Stomach (tissue), 9 donors: ENCODE results near the gene HDAC9. TPM values are rescaled to one million over a fixed set of nuclear protein-coding genes. Genes with fewer than 3 reads are reported as not detected.

Experiments used
- DNase-seq, 2 donors: peaks; one replicate each; pipeline versions ENCODE4 v3.0.0 to v3.0.0-alpha.2; 2013 to 2019
- H3K27ac ChIP-seq, 5 donors: fragments of 200-600 bp in 4 of 5; sonication (generic) in 4 of 5; one replicate each; pipeline ENCODE4 v1.5.1; 2013 to 2019; ENCODE audit warnings: mild to moderate bottlenecking in 1 of 5, moderate library complexity in 1 of 5
- H3K27me3 ChIP-seq, 3 donors: fragments of 200-600 bp; sonication (generic); one replicate each; pipeline ENCODE4 v1.5.1; 2017 to 2019; ENCODE audit warnings: mixed run types in 1 of 3
- H3K36me3 ChIP-seq, 4 donors: fragments of 200-600 bp; sonication (generic); 1 replicate in 3 of 4; 2 replicates in 1 of 4; pipeline ENCODE4 v1.5.1; 2016 to 2019
- H3K4me1 ChIP-seq, 4 donors: fragments of 200-600 bp; sonication (generic); one replicate each; pipeline ENCODE4 v1.5.1; 2016 to 2019
- H3K4me3 ChIP-seq, 4 donors: fragments of 200-600 bp; sonication (generic) in 3 of 4; one replicate each; pipeline ENCODE4 v1.5.1; 2016 to 2019; ENCODE audit warnings: mild to moderate bottlenecking in 1 of 4
- H3K9me3 ChIP-seq, 4 donors: fragments of 200-600 bp; sonication (generic); one replicate each; pipeline ENCODE4 v1.5.1; 2016 to 2019
- EP300 ChIP-seq: sonication (generic); formaldehyde crosslinking; IDR thresholded peaks from one replicate; pipeline ENCODE4 v1.6.1; 2017; ENCODE audit warnings: antibody characterized with exemption
- POLR2A ChIP-seq, 4 donors: fragments of 450-650 bp; IDR thresholded peaks; one replicate each; pipeline ENCODE4 v1.6.1; 2016; ENCODE audit warnings: antibody characterized with exemption in 4 of 4, control low read depth in 2 of 4, mild to moderate bottlenecking in 1 of 4, moderate library complexity in 1 of 4
- POLR2AphosphoS5 ChIP-seq, 3 donors: sonication (generic); formaldehyde crosslinking; IDR thresholded peaks; one replicate each; pipeline ENCODE4 v1.6.1; 2016; ENCODE audit warnings: antibody characterized with exemption in 3 of 3
- WGBS, 5 donors: extraction: QIAGEN DNeasy Blood & Tissue Kit in 3 of 5; methylation state at CpG; one replicate each; pipeline versions ENCODE4 v1.1.5 to v1.1.7; 2013 to 2018; 5-methylcytosine and 5-hydroxymethylcytosine counted together
- intact Hi-C: fragments of 100-400 bp; cut with DNase I; formaldehyde crosslinking; loops from one replicate; pipeline ENCODE4 v1.15.1; 2023; ENCODE audit warnings: low total_unique reads
- polyA plus RNA-seq, 3 donors: library from polyadenylated mRNA; stranded (reverse); fragments of 200-250 nt; gene quantifications; one replicate each; pipeline ENCODE4 v1.2.3, GENCODE V29; 2013
- total RNA-seq, 5 donors: library from RNA; depleted of rRNA; stranded (reverse); fragments of >200 nt; gene quantifications; one replicate each; pipeline versions ENCODE4 v1.1.0 to v1.2.3, GENCODE V29; 2014 to 2016
- TF ChIP-seq, protein P1 (sequence below), 7 experiments: fragments of 450-650 bp in 4 of 7; fragments of 200-600 bp in 3 of 7; sonication (generic) in 3 of 7; IDR thresholded peaks; one replicate each; pipeline ENCODE4 v1.5.1; 2016 to 2019; ENCODE audit warnings: antibody characterized with exemption in 7 of 7, control low read depth in 2 of 7, mild to moderate bottlenecking in 1 of 7
- donor health status: healthy with polysubstance abuse.
- donor health status: Bipolar disorder and iron deficiency.
- donor health status: healthy.

HDAC9 gene
- total and polyA plus RNA-seq, 8 donors: 1.4 to 60.0 (median 9.8) TPM

DNA sequence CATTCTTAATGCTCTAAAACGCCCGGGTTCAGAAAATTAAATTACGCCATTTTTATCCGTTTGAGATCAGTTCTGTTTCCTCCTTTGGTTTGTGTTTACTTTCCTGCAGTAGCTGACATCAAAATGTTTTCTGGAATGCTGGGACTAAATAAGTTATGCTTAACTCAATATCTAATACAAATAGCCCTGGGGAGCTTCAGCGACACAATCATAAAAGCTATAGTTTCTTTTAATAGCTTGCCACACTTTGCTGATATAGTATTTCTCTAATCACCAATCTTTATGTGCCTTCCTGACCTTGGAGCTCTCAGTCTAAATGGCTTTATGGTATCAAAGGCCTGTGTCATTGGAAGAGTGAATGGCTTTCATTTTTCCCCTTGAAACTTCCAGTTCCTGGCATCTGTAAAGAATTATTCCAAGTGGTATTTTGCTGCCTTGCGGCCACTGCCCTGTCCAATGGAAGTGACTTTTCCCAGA is 202.7 kb downstream of the HDAC9 start:
- H3K27ac ChIP-seq: no peak overlapping the region
- intact Hi-C loops: no loop called here
- TF ChIP-seq POLR2AphosphoS5 (IDR thresholded peaks at IDR 0.05): no peak
- no peak for TF ChIP-seq EP300
- TF ChIP-seq, protein P1, sequence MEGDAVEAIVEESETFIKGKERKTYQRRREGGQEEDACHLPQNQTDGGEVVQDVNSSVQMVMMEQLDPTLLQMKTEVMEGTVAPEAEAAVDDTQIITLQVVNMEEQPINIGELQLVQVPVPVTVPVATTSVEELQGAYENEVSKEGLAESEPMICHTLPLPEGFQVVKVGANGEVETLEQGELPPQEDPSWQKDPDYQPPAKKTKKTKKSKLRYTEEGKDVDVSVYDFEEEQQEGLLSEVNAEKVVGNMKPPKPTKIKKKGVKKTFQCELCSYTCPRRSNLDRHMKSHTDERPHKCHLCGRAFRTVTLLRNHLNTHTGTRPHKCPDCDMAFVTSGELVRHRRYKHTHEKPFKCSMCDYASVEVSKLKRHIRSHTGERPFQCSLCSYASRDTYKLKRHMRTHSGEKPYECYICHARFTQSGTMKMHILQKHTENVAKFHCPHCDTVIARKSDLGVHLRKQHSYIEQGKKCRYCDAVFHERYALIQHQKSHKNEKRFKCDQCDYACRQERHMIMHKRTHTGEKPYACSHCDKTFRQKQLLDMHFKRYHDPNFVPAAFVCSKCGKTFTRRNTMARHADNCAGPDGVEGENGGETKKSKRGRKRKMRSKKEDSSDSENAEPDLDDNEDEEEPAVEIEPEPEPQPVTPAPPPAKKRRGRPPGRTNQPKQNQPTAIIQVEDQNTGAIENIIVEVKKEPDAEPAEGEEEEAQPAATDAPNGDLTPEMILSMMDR (IDR thresholded peaks at IDR 0.05): no peak
- H3K36me3 ChIP-seq: no peaks in the 10 kb centered on the region
- no peaks in the 10 kb centered on the region for H3K9me3 ChIP-seq
- H3K4me3 ChIP-seq: no peak overlapping the region
- DNase-seq: no peak
- WGBS, 5 donors: 71 to 81% (median 78%) methylated on average over 6 of the region's 6 CpGs
- no peaks in the 10 kb centered on the region for H3K27me3 ChIP-seq
- peaks cover 0 to 2% (median 0%) of the 10 kb centered on the region in 4 donors for H3K4me1 ChIP-seq

DNA sequence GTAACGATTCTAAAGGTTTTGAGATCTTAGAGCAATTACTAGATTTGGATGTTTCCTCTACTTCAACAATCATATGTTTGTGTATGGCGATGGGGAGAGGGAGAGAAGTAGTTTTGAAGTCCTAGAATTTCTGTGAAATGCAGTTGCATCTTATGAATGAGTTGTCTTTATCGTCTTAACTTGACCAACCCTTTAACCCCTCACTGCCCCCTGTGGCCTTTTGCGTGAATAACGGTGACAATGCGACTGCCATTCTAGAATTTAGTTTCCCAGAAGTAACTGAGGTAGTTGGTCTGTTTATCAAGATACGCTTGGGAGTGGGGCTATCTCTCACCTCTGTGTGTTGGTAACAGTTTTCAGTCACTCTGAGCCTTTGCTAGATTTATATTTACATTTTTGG is 204.6 kb downstream of the HDAC9 start:
- no peak overlapping the region for H3K27ac ChIP-seq
- 77 to 84% (median 78%) methylated on average over 7 of the region's 7 CpGs for WGBS, 5 donors
- intact Hi-C loops: no loop called here
- no peaks in the 10 kb centered on the region for H3K36me3 ChIP-seq
- TF ChIP-seq POLR2AphosphoS5 (IDR thresholded peaks at IDR 0.05) (no peak), POLR2A (IDR thresholded peaks at IDR 0.05) (no peak), EP300 (no peak)
- TF ChIP-seq, protein P1 (IDR thresholded peaks at IDR 0.05): no peak
- H3K27me3 ChIP-seq: no peaks in the 10 kb centered on the region
- no peak overlapping the region for H3K4me3 ChIP-seq
- DNase-seq: no peak
- no peaks in the 10 kb centered on the region for H3K9me3 ChIP-seq
- no peaks in the 10 kb centered on the region for H3K4me1 ChIP-seq

DNA sequence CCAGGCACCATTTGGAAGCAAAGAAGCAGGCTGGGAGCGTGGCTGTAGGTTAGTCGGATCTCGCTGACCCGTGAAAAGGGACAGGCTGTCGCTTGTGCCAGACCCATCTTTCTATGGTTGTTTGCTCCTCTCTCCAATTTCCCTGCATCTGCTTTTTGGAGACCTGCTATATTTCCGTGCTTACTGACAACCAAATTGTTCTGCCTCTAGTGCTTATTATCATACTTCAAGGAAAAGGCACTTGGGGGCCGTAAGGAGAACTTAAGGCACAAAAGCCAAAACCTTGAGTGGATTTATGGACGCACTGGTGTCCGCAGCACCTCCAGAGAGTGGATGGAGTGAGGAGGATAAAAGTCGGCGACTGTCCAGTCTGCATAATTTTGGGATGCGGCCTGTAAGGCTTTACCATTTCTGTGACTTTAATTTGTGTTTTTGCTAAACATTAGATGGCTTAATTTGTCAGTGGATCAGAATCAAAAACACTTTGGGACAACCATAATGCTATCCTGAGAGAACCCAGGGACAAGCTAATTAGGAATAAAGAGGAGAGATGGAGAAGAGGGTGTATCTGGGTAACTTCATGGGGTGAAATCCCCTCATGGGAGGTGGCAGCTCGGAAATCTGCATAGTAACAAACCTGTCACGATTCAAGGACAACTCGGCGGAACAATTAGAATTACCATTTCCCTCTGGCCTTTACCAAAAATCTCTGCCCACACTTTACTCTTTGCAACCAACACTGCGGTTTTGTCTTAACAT is 206.7 kb downstream of the HDAC9 start:
- Histone ChIP-seq H3K4me1 (no peaks in the 10 kb centered on the region), H3K27me3 (no peaks in the 10 kb centered on the region), H3K27ac (no peak overlapping the region), H3K4me3 (no peak overlapping the region), H3K36me3 (no peaks in the 10 kb centered on the region), H3K9me3 (no peaks in the 10 kb centered on the region)
- intact Hi-C loops: no loop called here
- WGBS, 5 donors: 89 to 91% (median 90%) methylated on average over 17 of the region's 17 CpGs
- no peak for TF ChIP-seq POLR2AphosphoS5 (IDR thresholded peaks at IDR 0.05)
- TF ChIP-seq POLR2A (IDR thresholded peaks at IDR 0.05): no peak
- no peak for TF ChIP-seq EP300
- TF ChIP-seq, protein P1 (IDR thresholded peaks at IDR 0.05): no peak
- DNase-seq: no peak

DNA sequence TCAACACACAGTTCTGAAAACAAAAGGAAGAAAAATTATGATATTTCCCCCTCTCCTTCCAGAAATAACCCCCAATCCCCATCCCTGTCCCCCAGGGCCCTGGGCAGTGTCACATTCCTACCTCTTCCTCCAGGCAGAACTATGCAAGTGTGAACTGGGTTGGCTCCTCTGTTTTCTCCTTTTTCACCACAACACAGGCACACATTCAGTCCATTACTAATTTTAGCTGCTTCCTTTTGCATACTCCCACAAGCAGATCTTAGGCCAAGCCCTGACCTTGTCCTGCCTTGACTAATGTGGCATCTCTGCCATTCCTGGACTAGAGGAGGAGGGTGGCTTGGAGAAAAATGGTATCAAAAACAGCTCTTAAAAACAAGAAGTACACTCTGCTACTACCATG is 208.1 kb downstream of the HDAC9 start:
- intact Hi-C loops: no loop called here
- DNase-seq: no peak
- TF ChIP-seq, protein P1 (IDR thresholded peaks at IDR 0.05): no peak
- TF ChIP-seq EP300: no peak
- no peak for TF ChIP-seq POLR2AphosphoS5 (IDR thresholded peaks at IDR 0.05)
- TF ChIP-seq POLR2A (IDR thresholded peaks at IDR 0.05): no peak

More for the DNA sequence above, 208.1 kb downstream of the HDAC9 start:
- no peak overlapping the region for H3K4me3 ChIP-seq
- H3K36me3 ChIP-seq: no peaks in the 10 kb centered on the region
- H3K4me1 ChIP-seq: peaks cover 0 to 3% (median 0%) of the 10 kb centered on the region in 4 donors
- H3K9me3 ChIP-seq: no peaks in the 10 kb centered on the region
- H3K27me3 ChIP-seq: no peaks in the 10 kb centered on the region
- H3K27ac ChIP-seq: no peak overlapping the region
